ENCODE results near the gene CSMD2.

Gene CSMD2

DNA sequence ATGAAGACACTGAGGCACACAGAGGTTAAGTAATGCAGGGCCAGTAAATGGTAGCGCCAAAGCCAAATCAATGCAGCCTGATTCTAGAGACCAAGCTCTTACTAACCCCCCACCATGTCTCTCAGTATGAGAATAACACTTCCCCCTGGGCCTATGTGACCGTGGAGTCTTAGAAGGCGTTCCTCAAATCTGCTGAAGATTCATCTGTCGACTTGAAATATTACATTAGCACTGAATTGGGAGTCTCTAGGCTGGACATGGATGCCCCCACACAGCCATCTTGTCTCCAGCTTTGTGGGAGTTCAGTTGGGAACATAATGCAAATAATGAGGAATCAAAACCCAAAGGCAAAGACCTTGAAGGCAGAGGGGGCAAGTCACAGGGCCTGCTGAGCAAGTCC, 419.1 kb downstream of the CSMD2 start:
- no peaks in the 10 kb centered on the region for H3K27me3 ChIP-seq (ENCODE audit: low read depth, low read length)

GRCh38 chr1:33743221-33743998, 421.6 kb downstream of the CSMD2 start:
- H3K36me3 ChIP-seq (replicated peaks; ENCODE audit: low read depth, low read length) = no peaks in the 10 kb centered on the region
- H3K27me3 ChIP-seq (ENCODE audit: low read depth, low read length) = no peaks in the 10 kb centered on the region
- no peaks in the 10 kb centered on the region for H3K9me3 ChIP-seq (ENCODE audit: insufficient read depth, low read length)
- no peak overlapping the region for H3K9ac ChIP-seq (ENCODE audit: low read length)
- no peak overlapping the region for H3K4me3 ChIP-seq (ENCODE audit: low read length)
- no peaks in the 10 kb centered on the region for H3K79me2 ChIP-seq (ENCODE audit: low read length)
- H3K4me1 ChIP-seq (ENCODE audit: low read length) = no peaks in the 10 kb centered on the region
- no peak overlapping the region for H2AFZ ChIP-seq (ENCODE audit: low read depth, low read length)
- no peak overlapping the region for H3K27ac ChIP-seq (ENCODE audit: low read length)
- H3K4me2 ChIP-seq (ENCODE audit: low read length) = no peak overlapping the region
- no peaks in the 10 kb centered on the region for H4K20me1 ChIP-seq (ENCODE audit: insufficient read depth, low read length)
- TF ChIP-seq, protein P1, sequence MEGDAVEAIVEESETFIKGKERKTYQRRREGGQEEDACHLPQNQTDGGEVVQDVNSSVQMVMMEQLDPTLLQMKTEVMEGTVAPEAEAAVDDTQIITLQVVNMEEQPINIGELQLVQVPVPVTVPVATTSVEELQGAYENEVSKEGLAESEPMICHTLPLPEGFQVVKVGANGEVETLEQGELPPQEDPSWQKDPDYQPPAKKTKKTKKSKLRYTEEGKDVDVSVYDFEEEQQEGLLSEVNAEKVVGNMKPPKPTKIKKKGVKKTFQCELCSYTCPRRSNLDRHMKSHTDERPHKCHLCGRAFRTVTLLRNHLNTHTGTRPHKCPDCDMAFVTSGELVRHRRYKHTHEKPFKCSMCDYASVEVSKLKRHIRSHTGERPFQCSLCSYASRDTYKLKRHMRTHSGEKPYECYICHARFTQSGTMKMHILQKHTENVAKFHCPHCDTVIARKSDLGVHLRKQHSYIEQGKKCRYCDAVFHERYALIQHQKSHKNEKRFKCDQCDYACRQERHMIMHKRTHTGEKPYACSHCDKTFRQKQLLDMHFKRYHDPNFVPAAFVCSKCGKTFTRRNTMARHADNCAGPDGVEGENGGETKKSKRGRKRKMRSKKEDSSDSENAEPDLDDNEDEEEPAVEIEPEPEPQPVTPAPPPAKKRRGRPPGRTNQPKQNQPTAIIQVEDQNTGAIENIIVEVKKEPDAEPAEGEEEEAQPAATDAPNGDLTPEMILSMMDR (IDR thresholded peaks at IDR 0.05; ENCODE audit: low read depth, low read length) = no peak
- TF ChIP-seq EZH2phosphoT487 (IDR thresholded peaks at IDR 0.05; ENCODE audit: low read depth) = no peak

More for the DNA sequence above, 419.1 kb downstream of the CSMD2 start:
- TF ChIP-seq, protein P1 (IDR thresholded peaks at IDR 0.05; ENCODE audit: low read depth, low read length) = no peak
- no peak for TF ChIP-seq EZH2phosphoT487 (IDR thresholded peaks at IDR 0.05; ENCODE audit: low read depth)
- Histone ChIP-seq H3K4me2 (ENCODE audit: low read length) (no peak overlapping the region), H3K4me1 (ENCODE audit: low read length) (no peaks in the 10 kb centered on the region), H2AFZ (ENCODE audit: low read depth, low read length) (no peak overlapping the region), H3K79me2 (ENCODE audit: low read length) (no peaks in the 10 kb centered on the region), H3K9ac (ENCODE audit: low read length) (no peak overlapping the region), H4K20me1 (ENCODE audit: insufficient read depth, low read length) (no peaks in the 10 kb centered on the region), H3K36me3 (replicated peaks; ENCODE audit: low read depth, low read length) (no peaks in the 10 kb centered on the region), H3K9me3 (ENCODE audit: insufficient read depth, low read length) (no peaks in the 10 kb centered on the region), H3K27ac (ENCODE audit: low read length) (no peak overlapping the region), H3K4me3 (ENCODE audit: low read length) (no peak overlapping the region)

- Histone ChIP-seq H3K27me3 (ENCODE audit: low read depth, low read length) (no peaks in the 10 kb centered on the region), H3K4me2 (ENCODE audit: low read length) (no peak overlapping the region), H3K27ac (ENCODE audit: low read length) (no peak overlapping the region), H2AFZ (ENCODE audit: low read depth, low read length) (no peak overlapping the region), H3K9me3 (ENCODE audit: insufficient read depth, low read length) (no peaks in the 10 kb centered on the region), H3K36me3 (replicated peaks; ENCODE audit: low read depth, low read length) (no peaks in the 10 kb centered on the region), H3K4me1 (ENCODE audit: low read length) (no peaks in the 10 kb centered on the region), H3K79me2 (ENCODE audit: low read length) (no peaks in the 10 kb centered on the region), H3K9ac (ENCODE audit: low read length) (no peak overlapping the region), H3K4me3 (ENCODE audit: low read length) (no peak overlapping the region), H4K20me1 (ENCODE audit: insufficient read depth, low read length) (no peaks in the 10 kb centered on the region)
- TF ChIP-seq EZH2phosphoT487 (IDR thresholded peaks at IDR 0.05; ENCODE audit: low read depth) = no peak
- TF ChIP-seq, protein P1 (IDR thresholded peaks at IDR 0.05; ENCODE audit: low read depth, low read length) = no peak
Observed at GRCh38 chr1:33742663-33743062, 422.4 kb downstream of the CSMD2 start.

GRCh38 chr1:33741749-33742148, 423.3 kb downstream of the CSMD2 start:
- no peaks in the 10 kb centered on the region for H3K36me3 ChIP-seq (replicated peaks; ENCODE audit: low read depth, low read length)
- no peaks in the 10 kb centered on the region for H3K79me2 ChIP-seq (ENCODE audit: low read length)
- H3K9ac ChIP-seq (ENCODE audit: low read length) = no peak overlapping the region
- H2AFZ ChIP-seq (ENCODE audit: low read depth, low read length) = no peak overlapping the region
- H3K27me3 ChIP-seq (ENCODE audit: low read depth, low read length) = no peaks in the 10 kb centered on the region
- H3K27ac ChIP-seq (ENCODE audit: low read length) = no peak overlapping the region
- H3K4me1 ChIP-seq (ENCODE audit: low read length) = no peaks in the 10 kb centered on the region
- no peak overlapping the region for H3K4me3 ChIP-seq (ENCODE audit: low read length)
- H4K20me1 ChIP-seq (ENCODE audit: insufficient read depth, low read length) = no peaks in the 10 kb centered on the region
- no peaks in the 10 kb centered on the region for H3K9me3 ChIP-seq (ENCODE audit: insufficient read depth, low read length)
- no peak overlapping the region for H3K4me2 ChIP-seq (ENCODE audit: low read length)
- TF ChIP-seq EZH2phosphoT487 (IDR thresholded peaks at IDR 0.05; ENCODE audit: low read depth) = no peak
- TF ChIP-seq, protein P1 (IDR thresholded peaks at IDR 0.05; ENCODE audit: low read depth, low read length) = no peak
